ENCODE measurements around the gene MICAL1.

Gene MICAL1

DNA sequence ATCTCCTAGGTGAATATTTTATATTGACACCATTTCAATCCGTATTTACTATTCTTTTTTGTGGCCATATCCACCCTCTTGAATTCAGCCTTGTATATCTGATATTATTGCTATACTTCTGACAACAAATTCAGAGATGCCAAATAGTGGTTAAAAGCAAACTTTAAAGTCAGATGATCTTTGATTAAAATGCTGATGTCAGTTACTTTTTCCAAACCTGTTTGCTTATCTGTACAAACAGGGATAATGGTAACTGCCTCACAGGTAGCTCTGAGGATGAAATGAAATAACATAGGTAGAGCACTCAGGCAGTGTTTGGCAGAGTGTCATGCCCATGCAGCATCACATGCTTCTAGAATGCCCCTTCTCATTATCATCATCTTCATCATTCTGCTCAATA, 34.4 kb downstream of the MICAL1 start:
- DNase-seq: no peak

DNA sequence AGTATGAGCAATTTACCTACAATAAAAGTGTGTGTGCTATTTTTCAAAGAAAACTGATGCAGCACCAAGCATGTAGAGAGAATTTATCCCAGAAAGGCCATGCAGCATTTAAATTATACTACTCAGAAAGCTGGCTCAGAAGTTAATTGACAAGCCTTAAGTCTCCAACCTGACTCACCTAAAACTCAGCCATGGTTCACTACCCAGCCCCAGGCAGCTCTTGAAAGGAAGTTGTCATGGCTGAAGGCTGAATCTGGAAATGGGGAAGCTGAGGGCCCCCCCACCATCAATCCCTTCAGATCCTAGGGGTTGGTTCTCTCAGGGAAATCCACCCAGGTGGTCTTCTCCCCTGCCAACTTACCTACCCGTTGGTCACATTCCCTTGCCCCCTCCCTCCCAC, 34.8 kb downstream of the MICAL1 start:
- no peak for DNase-seq

GRCh38 chr6:109417646-109418045, 37.9 kb downstream of the MICAL1 start:
- DNase-seq: no peak

GRCh38 chr6:109411034-109411433, 44.5 kb downstream of the MICAL1 start:
- no peak for DNase-seq

- DNase-seq: no peak
Measured at GRCh38 chr6:109406196-109406595, 49.4 kb downstream of the MICAL1 start.

- DNase-seq: no peak
Measured at GRCh38 chr6:109397020-109397419, 58.6 kb downstream of the MICAL1 start.

DNA sequence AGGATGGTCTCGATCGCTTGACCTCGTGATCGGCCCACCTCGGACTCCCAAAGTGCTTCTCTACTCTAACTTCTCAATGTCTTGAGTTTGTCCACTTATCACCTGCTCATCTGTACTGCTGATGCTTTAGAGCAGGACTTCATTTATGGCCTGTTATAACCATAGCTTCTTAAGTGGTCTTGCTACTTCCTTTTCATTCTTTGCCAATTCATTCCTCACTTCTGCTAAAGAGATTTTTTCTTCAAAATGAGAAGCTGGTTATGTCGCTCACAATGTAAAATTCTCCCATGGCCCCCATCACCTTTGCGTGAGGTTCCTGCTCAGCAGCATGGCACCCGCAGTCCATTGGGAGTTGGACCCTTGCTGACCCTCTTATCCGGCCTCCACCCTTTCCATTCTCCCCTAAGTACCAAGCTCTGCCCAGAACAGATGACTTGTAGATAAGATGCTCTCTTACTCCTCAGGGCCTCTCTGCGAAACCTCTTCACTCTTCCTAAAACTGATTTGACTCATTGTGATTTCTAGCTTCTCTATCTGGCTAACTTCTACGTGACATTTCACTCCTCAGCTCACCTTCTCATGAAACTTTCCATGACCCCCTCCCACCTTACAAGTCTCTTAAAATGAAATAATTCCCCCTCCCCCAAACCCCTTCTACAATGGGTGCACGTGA, 59.4 kb downstream of the MICAL1 start:
- no peak for DNase-seq

Data from NCI-H345 (cell line).